Measurements from ENCODE around the gene COX20.
A peak's percentile ranks its signal among the peaks of the same experiment; 100 is the strongest.

The COX20 gene

DNA sequence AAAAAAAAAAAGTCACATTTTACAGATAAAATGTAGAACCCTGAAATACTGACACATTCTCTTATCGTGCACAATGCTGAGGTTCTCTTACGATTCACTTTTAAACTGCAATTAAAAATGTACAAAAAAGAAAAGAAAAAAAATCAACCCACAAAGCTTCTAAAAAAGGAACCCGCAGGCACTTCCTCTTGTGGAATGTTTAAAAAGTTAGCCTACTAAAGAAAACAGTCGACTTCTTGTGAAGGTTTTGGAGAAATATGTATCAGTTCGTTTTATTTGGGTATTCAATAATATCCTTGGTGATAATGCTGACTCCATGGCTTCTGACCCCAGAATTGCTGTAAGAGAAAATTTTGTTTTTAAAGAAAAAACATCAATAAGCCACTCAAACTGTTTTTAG is 18.7 kb downstream of the COX20 start:
- DNase-seq = no peak

DNA sequence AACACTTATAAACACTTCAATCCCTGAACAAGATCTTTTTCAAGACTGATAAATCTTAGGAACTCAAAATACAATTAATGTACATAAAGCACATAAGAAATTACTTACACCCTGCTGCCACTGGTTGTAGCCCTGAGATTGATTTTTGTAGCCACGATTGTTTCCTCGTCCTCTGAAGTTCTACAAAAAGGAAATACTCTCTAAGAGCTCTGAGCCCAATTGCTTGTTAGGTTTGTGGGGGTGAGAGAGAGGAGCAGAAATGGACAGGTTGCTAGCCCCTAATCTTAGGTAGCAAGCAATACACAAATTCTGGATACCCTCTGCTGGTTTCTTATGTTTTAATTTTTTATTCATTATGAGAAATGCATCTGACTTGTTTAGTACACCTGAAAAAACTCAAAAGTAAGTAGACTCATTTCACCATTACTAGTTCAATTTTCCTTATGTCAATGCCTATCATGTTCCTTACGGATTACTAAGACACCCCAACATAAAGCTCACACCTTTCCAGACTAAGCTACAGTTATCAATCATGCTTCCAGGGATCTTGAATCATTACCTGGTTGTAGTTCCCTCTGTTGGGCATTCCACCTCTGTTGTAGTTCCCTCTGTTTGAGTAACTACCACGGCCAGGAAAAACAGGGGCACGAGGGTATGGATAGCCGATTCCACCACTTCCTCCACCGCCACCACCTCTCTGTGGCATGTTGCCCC is 19.6 kb downstream of the COX20 start:
- DNase-seq = no peak

- no peak for DNase-seq
Observed at GRCh38 chr1:244857761-244858160, 22.3 kb downstream of the COX20 start.

- DNase-seq = no peak
Observed at GRCh38 chr1:244858357-244858756, 22.9 kb downstream of the COX20 start.

DNA sequence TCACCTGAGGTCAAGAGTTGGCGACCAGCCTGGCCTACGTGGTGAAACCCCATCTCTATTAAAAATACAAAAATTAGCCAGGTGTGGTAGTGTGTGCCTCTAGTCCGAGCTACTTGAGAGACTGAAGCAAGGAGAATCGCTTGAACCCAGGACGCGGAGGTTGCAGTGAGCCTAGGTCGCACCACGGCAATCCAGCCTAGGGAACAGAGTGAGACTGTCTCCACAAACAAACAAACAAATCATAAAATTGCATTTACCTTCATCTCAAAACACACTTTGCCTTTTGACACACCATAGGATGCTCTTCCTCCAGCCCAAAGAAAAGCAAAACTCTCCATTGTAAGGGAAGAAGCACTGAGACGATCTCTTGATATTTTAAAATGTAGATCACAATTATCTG is 24.6 kb downstream of the COX20 start:
- DNase-seq = no peak

DNA sequence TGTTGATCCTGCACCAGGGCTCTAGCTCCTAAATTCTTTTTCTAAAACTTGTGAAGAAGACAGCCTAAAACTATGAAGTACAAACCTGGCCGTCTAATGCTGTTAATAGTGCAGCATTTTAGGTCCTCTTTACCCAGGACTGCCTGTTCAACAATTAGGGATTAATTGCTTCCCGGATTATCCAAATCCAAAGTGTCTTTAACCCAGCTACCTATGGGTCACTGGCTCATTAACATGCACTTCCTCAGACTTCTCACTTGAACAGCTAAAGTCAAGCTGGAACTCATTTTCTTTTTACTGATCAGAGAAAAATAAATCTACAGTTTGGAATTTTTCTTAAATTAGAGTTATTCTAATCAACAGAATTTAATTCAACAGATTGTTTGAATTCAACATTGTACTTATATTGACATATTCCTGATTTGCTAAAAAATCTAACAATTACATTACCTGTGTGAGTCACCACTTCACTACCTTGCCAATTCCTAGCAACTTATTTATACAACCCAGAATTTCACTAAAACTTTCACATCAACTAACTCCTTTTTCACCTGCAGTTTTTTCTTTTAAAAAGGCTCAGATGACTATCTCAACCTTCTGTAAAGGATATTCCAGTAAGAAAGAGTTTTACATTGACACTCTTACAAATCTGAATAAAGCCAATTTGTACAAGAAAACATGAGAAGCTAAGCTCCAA is 25.6 kb downstream of the COX20 start:
- no peak for DNase-seq

GRCh38 chr1:244861683-244862082 is 26.2 kb downstream of the COX20 start:
- no peak for DNase-seq

DNA sequence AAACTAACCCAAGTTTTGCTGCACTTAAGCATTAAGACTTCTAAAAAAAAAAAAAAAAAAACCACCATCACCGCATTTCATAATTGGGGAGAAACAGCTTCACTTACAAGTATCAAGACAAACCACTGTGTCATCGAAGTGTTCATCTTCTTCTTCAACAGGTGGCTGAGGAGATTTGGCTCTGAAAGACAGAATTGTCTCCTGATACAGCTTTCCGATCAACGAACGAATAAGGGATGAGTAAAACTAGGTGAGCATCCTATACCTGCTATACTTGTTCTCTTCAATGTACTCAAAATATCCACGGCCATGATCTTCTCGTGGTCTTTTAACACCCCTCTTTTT is 26.9 kb downstream of the COX20 start:
- DNase-seq = no peak

DNA sequence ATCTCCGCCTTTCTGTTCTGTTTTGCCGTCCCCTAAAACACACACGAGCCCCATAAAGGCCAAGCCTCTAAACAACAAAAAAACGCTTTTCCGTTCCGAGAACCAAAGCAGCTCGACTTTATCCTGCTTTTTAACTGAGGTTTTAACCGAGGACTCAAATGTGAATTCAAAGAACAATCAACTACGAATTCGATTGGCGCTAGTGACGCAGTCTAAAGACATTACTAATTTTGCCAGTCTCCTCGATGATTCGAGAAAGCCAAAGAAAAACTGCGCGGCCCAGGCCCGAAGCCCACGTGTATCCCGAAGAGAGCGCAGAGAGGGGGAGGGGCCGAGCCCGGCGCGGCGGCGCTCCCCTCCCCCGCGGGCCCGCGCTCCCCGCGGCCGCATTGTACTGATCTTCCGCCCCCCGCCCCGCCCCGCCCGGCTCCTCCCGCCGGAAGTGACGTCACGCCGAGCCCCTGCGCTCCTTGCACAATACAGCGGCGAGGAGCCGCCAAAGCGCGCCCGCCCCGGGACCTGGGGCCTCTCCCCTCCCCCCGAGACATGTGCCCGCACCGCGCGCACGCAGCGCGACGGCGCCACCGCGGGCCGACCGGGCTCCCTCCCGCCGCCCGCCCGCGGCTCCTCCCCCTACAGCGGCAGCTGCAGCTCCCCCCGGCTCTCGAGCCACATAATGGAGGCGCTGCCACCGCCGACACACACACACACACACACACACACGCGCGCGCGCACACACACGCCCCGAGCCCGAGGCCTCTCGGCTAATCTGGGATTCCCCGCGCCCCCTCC is 27.4 kb downstream of the COX20 start:
- DNase-seq = peak; percentile 95

- DNase-seq = peak; percentile 27
Observed at GRCh38 chr1:244863491-244864252, 28.2 kb downstream of the COX20 start.

GRCh38 chr1:244864253-244865027 is 29.0 kb downstream of the COX20 start, which contains the start of gene HNRNPU:
Gene HNRNPU (minus strand): TSS chr1:244864543. CDS start chr1:244864307, 236 bp downstream.
- peak; percentile 95 for DNase-seq

- DNase-seq = peak; percentile 28
Observed at GRCh38 chr1:244865028-244865371, 29.5 kb downstream of the COX20 start.

- no peak for DNase-seq
Observed at GRCh38 chr1:244865820-244866219, 30.4 kb downstream of the COX20 start.

GRCh38 chr1:244866355-244866754 is 30.9 kb downstream of the COX20 start:
- DNase-seq = no peak

DNA sequence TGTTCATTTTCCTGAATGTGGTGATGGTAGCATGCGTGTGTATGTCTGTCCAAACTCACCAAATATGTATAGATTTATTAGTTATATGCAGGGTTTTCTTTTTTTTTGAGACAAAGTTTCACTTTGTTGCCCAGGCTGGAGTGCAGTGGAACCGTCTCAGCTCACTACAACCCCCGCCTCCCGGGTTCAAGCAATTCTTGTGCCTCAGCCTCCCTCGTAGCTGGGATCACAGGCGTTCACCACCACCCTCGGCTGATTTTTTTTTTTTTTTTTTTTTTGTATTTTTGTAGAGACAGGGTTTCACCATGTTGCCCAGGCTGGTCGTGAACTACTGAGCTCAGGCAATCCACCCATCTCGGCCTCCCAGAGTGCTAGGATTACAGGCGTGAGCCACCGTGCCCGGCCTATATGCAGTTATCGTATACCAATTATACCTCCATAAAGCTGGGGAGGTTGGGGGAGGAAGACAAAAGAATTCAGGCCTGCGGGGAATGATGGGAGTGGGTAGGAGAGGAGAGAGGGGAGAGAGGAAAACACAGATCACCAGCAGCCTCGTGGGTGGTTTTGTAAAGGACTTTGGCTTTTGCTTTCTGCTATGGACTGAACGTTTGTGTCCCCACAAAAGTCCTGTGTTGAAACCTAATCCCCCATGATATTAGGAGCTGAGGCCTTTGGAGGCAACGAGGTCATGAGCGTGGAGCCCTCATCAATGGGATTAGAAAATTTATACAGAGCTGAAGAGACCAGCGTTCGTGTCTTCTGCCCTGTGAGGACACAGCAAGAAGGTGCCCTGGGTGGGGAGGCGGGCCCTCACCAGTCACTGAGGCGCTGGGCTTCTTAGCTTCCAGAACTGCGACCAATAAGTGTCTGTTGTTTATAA is 33.3 kb downstream of the COX20 start:
- DNase-seq = no peak

- no peak for DNase-seq
Observed at GRCh38 chr1:244869364-244869827, 33.9 kb downstream of the COX20 start.

DNA sequence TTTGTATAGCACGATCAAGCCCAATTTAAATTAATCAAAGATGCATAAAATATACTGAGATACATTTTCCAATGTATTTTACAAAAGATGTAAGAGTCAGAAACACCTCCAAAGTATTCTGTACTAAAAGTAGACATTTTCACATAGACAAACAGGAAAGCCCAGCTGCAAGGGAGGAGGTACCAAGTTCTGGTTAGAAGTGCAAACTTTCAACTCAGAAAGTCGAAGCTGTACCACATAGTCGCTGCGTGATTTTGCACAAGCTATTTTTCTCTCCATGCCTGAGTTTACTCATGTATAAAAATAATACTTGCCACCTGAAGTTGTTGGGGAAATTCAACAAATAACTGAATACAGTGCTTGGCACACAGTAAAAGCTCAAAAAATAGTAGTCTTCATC is 34.5 kb downstream of the COX20 start:
- no peak for DNase-seq

DNA sequence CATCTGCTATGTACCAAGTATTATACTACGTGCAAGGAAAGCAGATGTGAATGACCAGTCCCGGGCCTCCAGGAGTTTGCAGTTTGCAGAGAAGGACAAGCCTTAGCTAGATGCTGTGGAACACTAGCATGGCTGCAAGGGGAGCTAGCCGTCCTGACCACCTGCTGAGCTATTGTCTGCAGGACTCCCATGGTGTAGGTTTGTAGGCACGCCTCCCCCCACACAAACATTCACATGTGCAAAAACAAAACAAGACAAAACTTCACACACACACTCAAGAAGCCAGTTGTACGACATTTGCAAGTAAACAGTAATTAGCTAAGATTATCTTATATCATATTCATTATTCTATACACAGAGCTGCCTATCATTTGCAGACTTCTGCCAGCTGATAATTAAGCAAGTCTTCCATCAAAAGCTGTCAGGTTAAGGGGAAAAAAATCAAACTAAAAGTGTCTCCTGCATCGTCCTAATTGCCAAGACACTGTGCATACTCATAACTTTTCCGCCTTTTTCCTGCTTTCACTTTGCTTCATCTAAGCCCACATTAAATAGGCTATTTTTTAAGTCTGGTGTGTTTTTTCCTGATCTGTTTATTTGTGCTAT is 39.6 kb downstream of the COX20 start:
- no peak for DNase-seq

DNA sequence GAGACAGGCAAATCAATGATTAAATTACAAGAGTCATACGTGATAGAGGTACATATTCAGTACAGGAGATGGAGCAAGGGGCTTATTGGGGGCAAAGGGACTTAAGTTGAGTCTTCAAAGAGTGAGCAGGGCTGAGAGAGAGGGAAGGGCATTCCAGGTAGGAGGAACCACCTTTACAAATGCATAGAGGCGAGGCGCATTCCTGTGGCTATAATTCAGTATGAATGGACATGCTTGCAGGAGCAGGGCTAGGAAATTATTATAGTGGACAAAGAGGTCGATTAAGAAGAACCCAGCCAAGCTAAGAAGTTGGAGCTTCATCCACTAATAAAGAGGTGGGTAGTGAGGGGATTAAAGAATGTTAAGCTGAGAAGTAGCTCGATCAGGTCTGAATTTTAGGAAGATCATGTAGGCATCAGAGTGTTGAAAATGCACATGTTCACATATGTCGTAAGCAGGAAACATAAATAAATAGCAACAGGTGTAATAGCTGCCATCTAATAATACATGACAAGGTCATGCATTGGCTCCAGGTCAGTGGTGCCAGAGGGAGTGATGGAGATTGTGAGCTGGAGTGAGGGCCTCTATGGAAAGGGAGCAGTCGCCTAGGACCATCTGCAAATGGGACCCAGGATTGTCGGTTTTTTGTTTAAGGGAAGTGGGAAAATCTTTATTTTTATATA is 40.9 kb downstream of the COX20 start:
- no peak for DNase-seq

DNA sequence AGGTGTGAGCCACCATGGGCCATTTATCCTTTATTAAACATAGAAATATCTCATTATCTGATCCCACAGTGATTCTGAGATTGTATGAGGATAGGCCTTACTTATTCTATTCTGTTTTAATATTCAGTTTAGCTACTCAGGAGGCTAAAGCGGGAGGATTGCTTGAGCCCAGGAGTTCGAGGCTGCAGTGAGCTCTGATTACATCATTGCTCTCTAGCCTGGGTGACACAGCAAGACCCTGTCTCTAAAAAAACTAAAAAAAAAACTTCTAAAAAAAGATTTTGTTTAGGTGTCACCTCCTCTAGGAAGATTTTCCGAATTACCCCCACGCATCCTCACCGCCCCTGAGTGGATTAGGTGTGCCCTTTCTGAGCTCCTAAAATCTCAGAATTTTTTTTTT is 43.2 kb downstream of the COX20 start:
- no peak for DNase-seq

Data from stimulated activated CD4-positive, alpha-beta T cell treated with anti-CD3 and anti-CD28 coated beads, Interleukin-1b, Interleukin-23, amount 100 ng/mL, for 48 hours (primary cell).